H1 (cell line): ENCODE data around the gene CALML5.

Source experiments
- CBX5 ChIP-seq: fragments of 300-800, 300-1000 bp; sonication (generic); IDR thresholded peaks from 2 replicates; pipeline ENCODE4 v1.7.1; 2016; ENCODE audit warnings: antibody characterized with exemption, low read length, low read depth
- CEBPB ChIP-seq: IDR thresholded peaks from 2 replicates; pipeline ENCODE4 v1.6.1; 2012; ENCODE audit warnings: low read depth, low read length
- CHD1 ChIP-seq: IDR thresholded peaks from 2 replicates; pipeline ENCODE4 v1.6.1; 2012; ENCODE audit warnings: low read depth, low read length, improper control_type of control experiment
- RAD21 ChIP-seq, 2 experiments: IDR thresholded peaks in 1 of 2; conservative IDR thresholded peaks in 1 of 2; 2 replicates each; pipeline ENCODE4 v1.6.1; 2011; ENCODE audit warnings: low read depth in 2 of 2, low read length in 2 of 2, improper control_type of control experiment in 1 of 2, inconsistent platforms in 1 of 2, mild to moderate bottlenecking in 1 of 2, moderate library complexity in 1 of 2
- SIN3A ChIP-seq, 2 experiments: IDR thresholded peaks in 1 of 2; conservative IDR thresholded peaks in 1 of 2; 2 replicates each; pipeline ENCODE4 v1.6.1; 2011 to 2012; ENCODE audit warnings: low read length in 2 of 2, improper control_type of control experiment in 1 of 2, low read depth in 1 of 2, mild to moderate bottlenecking in 1 of 2
- SRF ChIP-seq: IDR thresholded peaks from 2 replicates; pipeline ENCODE4 v1.6.1; 2011; ENCODE audit warnings: mild to moderate bottlenecking, low read depth, low read length, moderate library complexity
- TAF1 ChIP-seq: IDR thresholded peaks from 2 replicates; pipeline ENCODE4 v1.6.1; 2011; ENCODE audit warnings: mild to moderate bottlenecking, low read depth, low read length
- TF ChIP-seq, protein P1 (sequence below), 3 experiments: IDR thresholded peaks; 1 replicate in 2 of 3; 2 replicates in 1 of 3; pipeline versions ENCODE4 v1.5.1 to v1.6.1; 2011; ENCODE audit warnings: low read length in 3 of 3, mild to moderate bottlenecking in 3 of 3, inconsistent platforms in 2 of 3, low read depth in 1 of 3, moderate library complexity in 1 of 3; ENCODE audit not compliant: insufficient read depth in 1 of 3; ENCODE audit errors: control extremely low read depth in 1 of 3
- TF ChIP-seq, protein P2 (sequence below): IDR thresholded peaks from 2 replicates; pipeline ENCODE4 v1.6.1; 2011; ENCODE audit warnings: low read length, improper control_type of control experiment

DNA sequence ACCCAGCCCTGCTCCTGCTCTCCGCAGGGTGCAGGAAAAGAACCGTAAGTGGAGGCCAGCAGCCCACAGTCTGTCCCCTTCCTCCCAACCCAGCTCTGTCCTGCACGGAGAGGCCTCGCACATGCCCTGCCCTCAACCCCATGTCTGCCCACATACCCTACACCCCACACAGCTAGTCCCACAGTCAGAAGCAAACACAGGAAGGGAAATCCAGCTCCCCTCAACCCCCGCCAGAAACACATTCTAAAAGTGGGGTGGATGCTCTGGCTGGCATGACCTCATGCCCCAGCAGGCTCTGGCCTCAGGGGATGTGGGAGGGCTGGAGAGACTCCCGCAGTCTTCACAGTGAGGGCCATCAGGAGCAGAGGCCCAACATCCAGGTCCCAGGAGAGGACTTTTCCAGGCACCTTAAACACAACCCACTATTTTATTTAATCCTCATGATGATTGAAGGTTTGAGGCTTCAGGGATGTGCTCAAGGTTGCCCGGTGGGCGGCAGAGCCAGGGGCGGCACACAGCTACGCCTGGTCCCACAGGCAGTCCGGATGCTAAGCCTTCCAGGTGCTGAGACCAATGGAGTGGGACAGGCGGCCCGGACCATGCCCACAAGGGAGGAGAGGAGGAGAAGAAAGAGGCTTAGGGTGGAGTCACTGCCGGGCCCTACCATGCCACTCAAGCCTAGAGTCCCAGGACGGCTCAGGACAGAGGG, 29.9 kb downstream of the CALML5 start:
- TF ChIP-seq CEBPB (no peak), TAF1 (no peak), SRF (no peak), CBX5 (no peak), SIN3A (conservative IDR thresholded peaks at IDR 0.05 in 1 of 2, IDR thresholded peaks at IDR 0.05 in 1 of 2; ENCODE audit: low read depth in 1 of 2, low read length in 2 of 2) (no peak), CHD1 (no peak), RAD21 (IDR thresholded peaks at IDR 0.05 in 1 of 2, conservative IDR thresholded peaks at IDR 0.05 in 1 of 2; ENCODE audit: low read depth in 2 of 2, low read length in 2 of 2) (no peak)
- TF ChIP-seq, protein P1, sequence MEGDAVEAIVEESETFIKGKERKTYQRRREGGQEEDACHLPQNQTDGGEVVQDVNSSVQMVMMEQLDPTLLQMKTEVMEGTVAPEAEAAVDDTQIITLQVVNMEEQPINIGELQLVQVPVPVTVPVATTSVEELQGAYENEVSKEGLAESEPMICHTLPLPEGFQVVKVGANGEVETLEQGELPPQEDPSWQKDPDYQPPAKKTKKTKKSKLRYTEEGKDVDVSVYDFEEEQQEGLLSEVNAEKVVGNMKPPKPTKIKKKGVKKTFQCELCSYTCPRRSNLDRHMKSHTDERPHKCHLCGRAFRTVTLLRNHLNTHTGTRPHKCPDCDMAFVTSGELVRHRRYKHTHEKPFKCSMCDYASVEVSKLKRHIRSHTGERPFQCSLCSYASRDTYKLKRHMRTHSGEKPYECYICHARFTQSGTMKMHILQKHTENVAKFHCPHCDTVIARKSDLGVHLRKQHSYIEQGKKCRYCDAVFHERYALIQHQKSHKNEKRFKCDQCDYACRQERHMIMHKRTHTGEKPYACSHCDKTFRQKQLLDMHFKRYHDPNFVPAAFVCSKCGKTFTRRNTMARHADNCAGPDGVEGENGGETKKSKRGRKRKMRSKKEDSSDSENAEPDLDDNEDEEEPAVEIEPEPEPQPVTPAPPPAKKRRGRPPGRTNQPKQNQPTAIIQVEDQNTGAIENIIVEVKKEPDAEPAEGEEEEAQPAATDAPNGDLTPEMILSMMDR (IDR thresholded peaks at IDR 0.05; ENCODE audit: control extremely low read depth in 1 of 3, insufficient read depth in 1 of 3, low read depth in 1 of 3, low read length in 3 of 3) = no peak
- TF ChIP-seq, protein P2, sequence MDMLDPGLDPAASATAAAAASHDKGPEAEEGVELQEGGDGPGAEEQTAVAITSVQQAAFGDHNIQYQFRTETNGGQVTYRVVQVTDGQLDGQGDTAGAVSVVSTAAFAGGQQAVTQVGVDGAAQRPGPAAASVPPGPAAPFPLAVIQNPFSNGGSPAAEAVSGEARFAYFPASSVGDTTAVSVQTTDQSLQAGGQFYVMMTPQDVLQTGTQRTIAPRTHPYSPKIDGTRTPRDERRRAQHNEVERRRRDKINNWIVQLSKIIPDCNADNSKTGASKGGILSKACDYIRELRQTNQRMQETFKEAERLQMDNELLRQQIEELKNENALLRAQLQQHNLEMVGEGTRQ = no peak
